Skin epidermis (tissue), 12 donors: Measurements from ENCODE around the gene ZNF169.
"Not testable (repeated sequence)": the region's sequence is repeated elsewhere in the genome, so short reads cannot be mapped to it uniquely, and the experiment has no call there.

ENCODE experiments used
- H3K27ac ChIP-seq, 21 experiments: fragments of 200-600 bp; sonication (generic) in 11 of 21; one replicate each; pipeline ENCODE4 v1.5.0; 2020; ENCODE audit warnings: mild to moderate bottlenecking in 3 of 21, inconsistent platforms in 2 of 21, moderate library complexity in 2 of 21
- H3K4me3 ChIP-seq, 7 experiments: fragments of 200-600 bp; sonication (generic) in 2 of 7; one replicate each; pipeline ENCODE4 v1.5.0; 2020; ENCODE audit warnings: inconsistent platforms in 2 of 7, mild to moderate bottlenecking in 2 of 7, moderate library complexity in 1 of 7

ZNF169 gene

GRCh38 chr9:94259077-94259862 is at the start of gene ZNF169:
ZNF169 (plus strand) TSS chr9:94259298; CDS start chr9:94278813, 19,515 bp downstream.
- H3K4me3 ChIP-seq: peak within 1 kb of the TSS; percentile 71 to 94 (median 82)
- H3K27ac ChIP-seq: peak within 1 kb of the TSS in 20 of 21 experiments; percentile 31 to 91 (median 72)

- H3K27ac ChIP-seq: no peak overlapping the region
- H3K4me3 ChIP-seq: no peak overlapping the region
Observed at GRCh38 chr9:94210616-94211603, 48.2 kb upstream of the ZNF169 start.

- Histone ChIP-seq H3K4me3 (no peak overlapping the region), H3K27ac (no peak overlapping the region)
Observed at GRCh38 chr9:94212091-94212490, 47.0 kb upstream of the ZNF169 start.

GRCh38 chr9:94212531-94212930 is 46.6 kb upstream of the ZNF169 start:
- Histone ChIP-seq H3K4me3 (no peak overlapping the region), H3K27ac (no peak overlapping the region)

GRCh38 chr9:94213511-94214124 is 45.5 kb upstream of the ZNF169 start:
- Histone ChIP-seq H3K27ac (no peak overlapping the region), H3K4me3 (no peak overlapping the region)

GRCh38 chr9:94222870-94223269 is 36.2 kb upstream of the ZNF169 start:
- H3K27ac ChIP-seq: no peak overlapping the region
- H3K4me3 ChIP-seq: no peak overlapping the region

GRCh38 chr9:94225413-94225812 is 33.7 kb upstream of the ZNF169 start:
- not testable (repeated sequence) for H3K4me3 ChIP-seq, H3K27ac ChIP-seq

- Histone ChIP-seq H3K4me3 (no peak overlapping the region), H3K27ac (no peak overlapping the region)
Observed at GRCh38 chr9:94228616-94229015, 30.5 kb upstream of the ZNF169 start.

- Histone ChIP-seq H3K27ac (no peak overlapping the region), H3K4me3 (no peak overlapping the region)
Observed at GRCh38 chr9:94232428-94232827, 26.7 kb upstream of the ZNF169 start.

GRCh38 chr9:94241098-94241497 is 18.0 kb upstream of the ZNF169 start:
- not testable (repeated sequence) for H3K4me3 ChIP-seq

GRCh38 chr9:94245651-94246050 is 13.4 kb upstream of the ZNF169 start:
- no peak overlapping the region for H3K4me3 ChIP-seq
- no peak overlapping the region for H3K27ac ChIP-seq

More at GRCh38 chr9:94241098-94241497, 18.0 kb upstream of the ZNF169 start:
- H3K27ac ChIP-seq: not testable (repeated sequence)

- Histone ChIP-seq H3K4me3 (no peak overlapping the region), H3K27ac (no peak overlapping the region)
Observed at GRCh38 chr9:94250456-94250855, 8.6 kb upstream of the ZNF169 start.

- Histone ChIP-seq H3K27ac (no peak overlapping the region), H3K4me3 (no peak overlapping the region)
Observed at GRCh38 chr9:94256007-94256406, 3.1 kb upstream of the ZNF169 start.

- H3K4me3 ChIP-seq, H3K27ac ChIP-seq: not testable (repeated sequence)
Observed at GRCh38 chr9:94265626-94266402, 6.7 kb downstream of the ZNF169 start.

- no peak overlapping the region for H3K4me3 ChIP-seq
- H3K27ac ChIP-seq: no peak overlapping the region
Observed at GRCh38 chr9:94269264-94269663, 10.2 kb downstream of the ZNF169 start.

GRCh38 chr9:94270009-94270408 is 10.9 kb downstream of the ZNF169 start:
- H3K27ac ChIP-seq: no peak overlapping the region
- H3K4me3 ChIP-seq: no peak overlapping the region

GRCh38 chr9:94277029-94277428 is 17.9 kb downstream of the ZNF169 start:
- H3K4me3 ChIP-seq, H3K27ac ChIP-seq: not testable (repeated sequence)

GRCh38 chr9:94277885-94278536 is 18.9 kb downstream of the ZNF169 start:
- Histone ChIP-seq H3K27ac (no peak overlapping the region), H3K4me3 (no peak overlapping the region)

- no peak overlapping the region for H3K4me3 ChIP-seq
- H3K27ac ChIP-seq: no peak overlapping the region
Observed at GRCh38 chr9:94280409-94280989, 21.4 kb downstream of the ZNF169 start.
